Immature natural killer cell (primary cell): ENCODE results near the gene ACSL1. TPM values are rescaled to one million over a fixed set of nuclear protein-coding genes. Genes with fewer than 3 reads are reported as not detected.

Source experiments
- DNase-seq, 3 donors: peaks; one replicate each; pipeline ENCODE4 v3.0.0; 2022; ENCODE audit warnings: mixed read lengths in 1 of 3
- H3K27ac Mint-ChIP-seq, 6 donors: one replicate each; pipeline ENCODE4 v1.8.0; 2020; ENCODE audit warnings: mixed read lengths in 6 of 6, mild to moderate bottlenecking in 5 of 6, inconsistent platforms in 4 of 6, moderate library complexity in 3 of 6
- H3K27me3 Mint-ChIP-seq, 3 donors: one replicate each; pipeline ENCODE4 v1.8.0; 2020 to 2021; ENCODE audit warnings: low read depth in 3 of 3, mild to moderate bottlenecking in 3 of 3, mixed read lengths in 3 of 3, moderate library complexity in 3 of 3, inconsistent platforms in 1 of 3
- H3K36me3 Mint-ChIP-seq, 3 donors: one replicate each; pipeline ENCODE4 v1.8.0; 2020; ENCODE audit warnings: mixed read lengths in 3 of 3, inconsistent platforms in 2 of 3, mild to moderate bottlenecking in 2 of 3
- H3K4me1 Mint-ChIP-seq, 2 donors: one replicate each; pipeline ENCODE4 v1.8.0; 2020; ENCODE audit warnings: inconsistent platforms in 2 of 2, mild to moderate bottlenecking in 2 of 2, mixed read lengths in 2 of 2, moderate library complexity in 1 of 2
- H3K4me3 Mint-ChIP-seq, 5 donors: one replicate each; pipeline ENCODE4 v1.8.0; 2020; ENCODE audit warnings: mild to moderate bottlenecking in 5 of 5, mixed read lengths in 5 of 5, inconsistent platforms in 3 of 5, moderate library complexity in 3 of 5
- H3K9me3 Mint-ChIP-seq, 6 donors: one replicate each; pipeline ENCODE4 v1.8.0; 2020; ENCODE audit warnings: mild to moderate bottlenecking in 6 of 6, mixed read lengths in 6 of 6, inconsistent platforms in 4 of 6, moderate library complexity in 3 of 6
- polyA plus RNA-seq, 3 donors: library from polyadenylated mRNA; unstranded; fragments of 300-500 nt; fragmentation: Illumina TruSeq; gene quantifications; one replicate each; pipeline ENCODE4 v1.2.3, GENCODE V29; 2021

ACSL1 gene
- polyA plus RNA-seq, 3 donors from 2014 or later = 4.8 to 7.8 (median 7.3) TPM

- H3K9me3 Mint-ChIP-seq = no peaks in the 10 kb centered on the region
- no peak overlapping the region for H3K4me3 Mint-ChIP-seq
- peaks cover 11 to 12% of the 10 kb centered on the region in 2 donors for H3K4me1 Mint-ChIP-seq
- H3K27ac Mint-ChIP-seq = peak overlapping the region in 3 of 6 donors; percentile 30 to 53 (median 34)
- peaks cover 31 to 60% (median 32%) of the 10 kb centered on the region in 3 donors for H3K36me3 Mint-ChIP-seq
- DNase-seq = no peak
- H3K27me3 Mint-ChIP-seq = no peaks in the 10 kb centered on the region
These were observed 62.5 kb downstream of the ACSL1 start for GRCh38 chr4:184763150-184763780.

DNA sequence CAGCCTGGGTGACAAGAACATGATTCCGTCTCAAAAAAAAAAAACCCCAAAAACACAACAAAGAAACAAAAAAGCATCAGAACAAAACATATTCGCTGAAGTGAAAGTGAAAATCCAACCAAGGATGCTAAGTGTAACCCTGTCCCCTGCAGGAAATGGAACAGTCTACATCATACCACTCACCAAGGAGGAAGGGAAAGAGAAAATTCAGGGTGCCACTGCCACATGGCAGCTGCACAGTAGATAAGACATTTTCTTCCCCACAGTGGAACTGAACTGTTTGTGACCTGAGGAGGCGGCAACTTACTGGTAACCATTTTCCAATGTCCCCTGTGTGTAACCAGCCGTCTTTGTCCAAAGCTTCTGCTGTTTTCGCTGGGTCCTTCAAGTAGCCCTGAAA, 63.7 kb downstream of the ACSL1 start:
- Mint-ChIP-seq H3K4me3 (peak overlapping the region; percentile 66 to 76 (median 70)), H3K4me1 (peaks cover 11 to 12% of the 10 kb centered on the region in 2 donors), H3K27me3 (no peaks in the 10 kb centered on the region), H3K9me3 (no peaks in the 10 kb centered on the region), H3K36me3 (peaks cover 26 to 55% (median 39%) of the 10 kb centered on the region in 3 donors), H3K27ac (peak overlapping the region; percentile 70 to 88 (median 84))
- peak; percentile 44 to 51 (median 45) for DNase-seq

GRCh38 chr4:184760681-184761080, 65.1 kb downstream of the ACSL1 start:
- Mint-ChIP-seq H3K4me1 (peaks cover 11 to 12% of the 10 kb centered on the region in 2 donors), H3K27ac (peak overlapping the region in 1 of 6 donors; percentile 21), H3K27me3 (no peaks in the 10 kb centered on the region), H3K36me3 (peaks cover 31 to 52% (median 33%) of the 10 kb centered on the region in 3 donors), H3K9me3 (no peaks in the 10 kb centered on the region), H3K4me3 (no peak overlapping the region)
- no peak for DNase-seq

GRCh38 chr4:184757810-184758209, 68.0 kb downstream of the ACSL1 start:
- peaks cover 11 to 12% of the 10 kb centered on the region in 2 donors for H3K4me1 Mint-ChIP-seq
- H3K4me3 Mint-ChIP-seq = no peak overlapping the region
- no peak overlapping the region for H3K27ac Mint-ChIP-seq
- no peak for DNase-seq
- peaks cover 15 to 63% (median 34%) of the 10 kb centered on the region in 3 donors for H3K36me3 Mint-ChIP-seq
- H3K27me3 Mint-ChIP-seq = peaks cover 0 to 2% (median 0%) of the 10 kb centered on the region in 3 donors
- no peaks in the 10 kb centered on the region for H3K9me3 Mint-ChIP-seq

DNA sequence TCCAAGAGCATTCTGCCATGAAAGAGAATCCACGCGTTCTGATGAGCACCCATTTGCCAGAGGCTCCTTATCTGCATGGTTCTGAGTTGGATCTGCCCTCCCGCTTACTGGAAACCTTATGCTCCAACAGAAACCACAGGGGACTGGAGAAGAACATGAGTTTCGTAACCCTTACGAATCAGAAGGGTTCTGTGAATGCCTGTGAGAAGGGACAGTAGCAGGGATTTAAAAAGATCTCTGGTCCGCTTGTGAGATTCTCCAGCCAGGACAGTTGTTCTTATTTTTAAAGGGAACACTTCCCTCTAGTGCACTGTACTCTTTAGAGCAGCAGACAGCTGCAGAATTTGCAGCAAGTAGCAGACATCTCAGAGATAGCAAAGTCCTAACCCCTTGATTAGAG, 69.4 kb downstream of the ACSL1 start:
- no peak overlapping the region for H3K4me3 Mint-ChIP-seq
- H3K36me3 Mint-ChIP-seq = peaks cover 15 to 60% (median 34%) of the 10 kb centered on the region in 3 donors
- DNase-seq = no peak
- peaks cover 0 to 4% (median 3%) of the 10 kb centered on the region in 3 donors for H3K27me3 Mint-ChIP-seq
- H3K4me1 Mint-ChIP-seq = peaks cover under 1 to 1% of the 10 kb centered on the region in 2 donors
- H3K27ac Mint-ChIP-seq = no peak overlapping the region
- H3K9me3 Mint-ChIP-seq = no peaks in the 10 kb centered on the region

- Mint-ChIP-seq H3K9me3 (no peaks in the 10 kb centered on the region), H3K27ac (no peak overlapping the region), H3K4me3 (no peak overlapping the region), H3K36me3 (peaks cover 14 to 55% (median 32%) of the 10 kb centered on the region in 3 donors), H3K4me1 (no peaks in the 10 kb centered on the region), H3K27me3 (peaks cover 0 to 6% (median 6%) of the 10 kb centered on the region in 3 donors)
- no peak for DNase-seq
These were observed 70.5 kb downstream of the ACSL1 start for GRCh38 chr4:184755278-184755677.

- Mint-ChIP-seq H3K27ac (no peak overlapping the region), H3K36me3 (peaks cover 6 to 41% (median 21%) of the 10 kb centered on the region in 3 donors), H3K9me3 (no peaks in the 10 kb centered on the region), H3K4me1 (no peaks in the 10 kb centered on the region), H3K27me3 (peaks cover 0 to 6% (median 6%) of the 10 kb centered on the region in 3 donors), H3K4me3 (no peak overlapping the region)
- DNase-seq = no peak
These were observed 73.1 kb downstream of the ACSL1 start for GRCh38 chr4:184752496-184753275.

- peaks cover 0 to 7% (median 6%) of the 10 kb centered on the region in 3 donors for H3K27me3 Mint-ChIP-seq
- H3K4me3 Mint-ChIP-seq = no peak overlapping the region
- peaks cover 0 to 32% (median 12%) of the 10 kb centered on the region in 3 donors for H3K36me3 Mint-ChIP-seq
- no peak for DNase-seq
- H3K27ac Mint-ChIP-seq = no peak overlapping the region
- peaks cover under 1 to 4% of the 10 kb centered on the region in 2 donors for H3K4me1 Mint-ChIP-seq
- no peaks in the 10 kb centered on the region for H3K9me3 Mint-ChIP-seq
These were observed 74.2 kb downstream of the ACSL1 start for GRCh38 chr4:184751585-184751956.

DNA sequence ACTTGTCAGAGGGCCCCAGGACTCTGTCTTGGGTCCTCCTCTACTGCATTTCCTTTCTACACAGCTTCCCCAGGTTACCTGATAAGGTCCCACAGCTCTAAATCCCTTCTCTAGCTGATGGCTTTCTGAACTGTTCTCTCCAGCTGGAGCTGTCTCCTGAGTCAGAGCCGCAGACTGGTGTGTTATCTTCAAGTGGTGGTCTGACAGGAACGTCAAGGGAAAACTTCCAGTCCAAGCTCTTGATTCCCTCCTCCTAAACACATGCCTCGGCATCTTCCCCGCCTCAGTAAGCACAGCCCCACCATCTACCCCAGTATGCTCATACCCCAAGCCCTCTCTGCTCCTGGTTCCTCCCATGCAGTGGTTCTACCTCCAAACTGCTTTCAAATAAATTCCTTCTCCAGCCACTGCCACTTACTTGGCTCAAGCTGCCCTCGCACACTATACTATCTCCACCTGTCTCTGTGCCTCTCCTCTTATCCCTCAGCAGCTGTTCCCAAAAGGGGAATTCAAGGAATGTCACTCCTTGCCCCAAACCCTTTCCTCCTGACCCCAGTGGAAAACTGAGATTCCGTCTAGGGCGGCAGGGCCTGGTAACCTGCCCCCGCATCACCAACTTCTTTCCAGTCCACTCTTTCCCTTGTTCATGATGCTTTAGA, 74.7 kb downstream of the ACSL1 start:
- Mint-ChIP-seq H3K27ac (no peak overlapping the region), H3K9me3 (no peaks in the 10 kb centered on the region), H3K4me3 (no peak overlapping the region), H3K36me3 (peaks cover 0 to 30% (median 10%) of the 10 kb centered on the region in 3 donors), H3K27me3 (peaks cover 0 to 8% (median 6%) of the 10 kb centered on the region in 3 donors), H3K4me1 (peaks cover 5 to 8% of the 10 kb centered on the region in 2 donors)
- DNase-seq = no peak

GRCh38 chr4:184748251-184748652, 77.5 kb downstream of the ACSL1 start:
- Mint-ChIP-seq H3K27ac (no peak overlapping the region), H3K36me3 (peaks cover 0 to 7% (median 0%) of the 10 kb centered on the region in 3 donors), H3K4me1 (peaks cover 9 to 12% of the 10 kb centered on the region in 2 donors), H3K27me3 (peaks cover 0 to 14% (median 3%) of the 10 kb centered on the region in 3 donors), H3K9me3 (no peaks in the 10 kb centered on the region), H3K4me3 (no peak overlapping the region)
- DNase-seq = no peak

DNA sequence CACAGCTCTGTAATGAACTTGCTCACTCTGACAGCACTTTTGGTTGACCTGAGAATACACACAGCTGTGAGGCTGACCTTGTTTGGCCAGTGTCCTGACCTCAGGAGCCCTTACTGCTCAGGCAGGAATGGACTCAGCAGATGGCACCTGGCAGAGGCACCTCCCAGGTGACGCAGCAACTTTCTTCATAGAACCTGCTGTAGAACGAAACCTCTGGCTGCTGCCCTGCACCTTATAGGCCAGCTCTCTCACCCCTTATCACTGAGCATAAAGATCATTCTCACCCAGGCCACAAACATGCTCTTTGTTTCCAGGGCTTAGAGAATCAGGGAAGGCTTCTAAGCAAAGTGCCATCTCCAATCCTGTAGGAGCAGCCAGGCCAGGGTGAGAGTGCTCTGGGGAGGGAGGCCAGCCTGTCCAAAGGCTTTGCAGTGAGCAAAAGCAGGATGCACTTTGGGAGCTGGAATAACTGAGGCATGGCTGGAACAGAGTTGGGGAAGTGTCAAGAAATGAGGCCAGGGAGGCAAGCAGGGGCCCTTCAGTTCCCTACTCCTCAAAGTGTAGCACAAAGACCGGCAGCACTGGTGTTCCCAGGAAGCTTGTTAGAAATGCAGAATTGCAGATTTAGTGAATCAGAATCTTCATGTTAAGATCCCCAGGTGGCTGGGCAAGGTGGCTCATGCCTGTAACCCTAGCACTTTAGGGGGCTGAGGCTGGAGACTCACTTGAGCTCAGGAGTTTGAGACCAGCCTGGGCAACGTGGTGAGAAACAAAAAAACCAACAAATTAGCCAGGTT, 78.5 kb downstream of the ACSL1 start:
- H3K9me3 Mint-ChIP-seq = no peaks in the 10 kb centered on the region
- H3K27me3 Mint-ChIP-seq = peaks cover 0 to 14% (median 3%) of the 10 kb centered on the region in 3 donors
- peaks cover 9 to 12% of the 10 kb centered on the region in 2 donors for H3K4me1 Mint-ChIP-seq
- H3K27ac Mint-ChIP-seq = peak overlapping the region in 2 of 6 donors; percentile 19 to 74
- DNase-seq = no peak
- peak overlapping the region in 1 of 5 donors; percentile 5 for H3K4me3 Mint-ChIP-seq
- no peaks in the 10 kb centered on the region for H3K36me3 Mint-ChIP-seq

DNA sequence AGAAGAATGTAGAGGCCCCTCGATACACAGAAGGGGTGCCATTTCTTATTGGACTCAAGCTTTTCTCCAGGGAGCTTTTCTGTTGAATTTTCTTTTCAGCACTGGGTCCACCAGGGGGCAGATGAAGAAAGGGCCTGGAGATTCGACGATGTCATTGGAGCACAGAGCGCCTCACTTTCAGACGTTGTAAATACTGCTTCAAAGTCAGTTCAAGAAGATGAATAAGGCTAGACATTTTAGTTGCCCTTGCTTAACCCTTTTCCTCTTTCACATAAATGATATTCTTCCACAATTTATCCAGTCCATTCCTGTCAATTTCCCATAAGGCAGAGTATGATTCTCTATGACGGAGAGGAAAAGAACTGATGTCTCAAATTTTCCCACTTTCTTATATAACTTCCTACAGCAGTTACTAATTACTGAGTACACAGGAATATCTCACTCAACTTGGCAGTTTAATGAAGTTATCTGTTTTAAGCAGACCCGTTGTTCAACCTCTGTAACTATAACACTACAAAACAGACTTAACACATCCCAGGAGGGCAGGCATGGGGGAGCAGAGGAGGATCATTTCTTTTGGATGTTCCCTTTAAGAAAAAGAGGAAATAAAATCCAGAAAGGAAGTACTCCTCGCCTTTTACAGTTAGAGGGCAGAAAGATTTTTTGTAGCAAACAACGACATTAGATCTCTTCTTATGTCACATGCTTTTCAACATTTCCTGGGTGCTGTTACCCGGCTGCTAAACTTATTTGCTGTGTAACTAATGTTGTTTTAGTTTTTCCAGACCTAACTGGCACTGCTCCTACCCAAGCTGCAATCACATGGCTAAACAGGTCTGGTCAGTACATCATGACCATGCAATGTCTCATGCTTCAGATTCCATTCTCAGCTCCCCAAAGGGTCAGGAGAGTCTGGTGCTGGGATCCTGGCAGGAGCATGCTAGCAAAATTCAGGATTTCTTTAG, 79.7 kb downstream of the ACSL1 start:
- Mint-ChIP-seq H3K36me3 (no peaks in the 10 kb centered on the region), H3K27me3 (peaks cover 0 to 8% (median 2%) of the 10 kb centered on the region in 3 donors), H3K27ac (no peak overlapping the region), H3K9me3 (no peaks in the 10 kb centered on the region), H3K4me1 (peaks cover 9 to 12% of the 10 kb centered on the region in 2 donors), H3K4me3 (peak overlapping the region in 1 of 5 donors; percentile 38)
- peak; percentile 44 to 48 (median 46) for DNase-seq
